ACC112 (cell line): Measurements from ENCODE around the gene USP36.

Experiments
- H2AFZ ChIP-seq: fragments of 200-600 bp; sonication (generic); one replicate; pipeline ENCODE4 v1.6.0; 2017; ENCODE audit warnings: antibody characterized with exemption, low read length; ENCODE audit not compliant: unreplicated experiment
- H3K27ac ChIP-seq: fragments of 200-600 bp; sonication (generic); 2 replicates; pipeline ENCODE4 v1.5.1; 2014; ENCODE audit warnings: low read depth, mild to moderate bottlenecking, antibody characterized with exemption, low read length, moderate library complexity
- H3K27me3 ChIP-seq: fragments of 200-600 bp; sonication (generic); 2 replicates; pipeline ENCODE4 v1.6.1; 2014; ENCODE audit warnings: mild to moderate bottlenecking, antibody characterized with exemption, low read length, moderate library complexity, mixed read lengths; ENCODE audit not compliant: insufficient read depth
- H3K36me3 ChIP-seq: fragments of 200-600 bp; sonication (generic); 2 replicates; pipeline ENCODE4 v1.6.1; 2016; ENCODE audit warnings: mild to moderate bottlenecking, antibody characterized with exemption, low read length, moderate library complexity, mixed read lengths; ENCODE audit not compliant: insufficient read depth
- H3K4me1 ChIP-seq: fragments of 200-600 bp; sonication (generic); one replicate; pipeline ENCODE4 v1.6.1; 2016; ENCODE audit warnings: low read length, mixed read lengths; ENCODE audit not compliant: insufficient read depth, unreplicated experiment, control insufficient read depth
- H3K4me3 ChIP-seq: fragments of 200-600 bp; sonication (generic); 2 replicates; pipeline ENCODE4 v1.5.1; 2014; ENCODE audit warnings: mild to moderate bottlenecking, low read depth, low read length
- H3K79me2 ChIP-seq: fragments of 200-600 bp; sonication (generic); one replicate; pipeline ENCODE4 v1.6.0; 2016; ENCODE audit warnings: low read length; ENCODE audit not compliant: control insufficient read depth, unreplicated experiment, insufficient read depth

Gene USP36

GRCh38 chr17:78790552-78790951, 50.1 kb downstream of the USP36 start:
- Histone ChIP-seq H3K27ac (no peak overlapping the region), H3K79me2 (no peaks in the 10 kb centered on the region), H3K4me3 (no peak overlapping the region), H3K36me3 (0 out of 2 replicates have a peak, but pooled peaks cover 4% of the 10 kb centered on the region), H3K4me1 (peaks cover 4% of the 10 kb centered on the region), H3K27me3 (no peaks in the 10 kb centered on the region), H2AFZ (no peak overlapping the region)

GRCh38 chr17:78789663-78790181, 50.9 kb downstream of the USP36 start:
- no peaks in the 10 kb centered on the region for H3K79me2 ChIP-seq
- H3K27me3 ChIP-seq = no peaks in the 10 kb centered on the region
- no peak overlapping the region for H3K4me3 ChIP-seq
- H3K27ac ChIP-seq = no peak overlapping the region
- peaks cover 4% of the 10 kb centered on the region for H3K4me1 ChIP-seq
- 0 out of 2 replicates have a peak, but pooled peaks cover 4% of the 10 kb centered on the region for H3K36me3 ChIP-seq
- H2AFZ ChIP-seq = no peak overlapping the region

GRCh38 chr17:78789149-78789662, 51.4 kb downstream of the USP36 start:
- Histone ChIP-seq H3K27me3 (no peaks in the 10 kb centered on the region), H2AFZ (no peak overlapping the region), H3K36me3 (0 out of 2 replicates have a peak, but pooled peaks cover 2% of the 10 kb centered on the region), H3K27ac (no peak overlapping the region), H3K4me1 (peaks cover 4% of the 10 kb centered on the region), H3K4me3 (no peak overlapping the region), H3K79me2 (no peaks in the 10 kb centered on the region)

GRCh38 chr17:78788451-78788850, 52.2 kb downstream of the USP36 start:
- Histone ChIP-seq H2AFZ (no peak overlapping the region), H3K4me1 (peaks cover 4% of the 10 kb centered on the region), H3K27me3 (no peaks in the 10 kb centered on the region)

GRCh38 chr17:78787444-78787843, 53.2 kb downstream of the USP36 start:
- H3K27me3 ChIP-seq = no peaks in the 10 kb centered on the region

More at GRCh38 chr17:78788451-78788850, 52.2 kb downstream of the USP36 start:
- Histone ChIP-seq H3K27ac (no peak overlapping the region), H3K79me2 (no peaks in the 10 kb centered on the region), H3K4me3 (no peak overlapping the region), H3K36me3 (no peaks in the 10 kb centered on the region)

GRCh38 chr17:78785663-78786057, 55.0 kb downstream of the USP36 start:
- Histone ChIP-seq H3K4me1 (no peaks in the 10 kb centered on the region), H3K27ac (no peak overlapping the region), H3K4me3 (no peak overlapping the region), H3K36me3 (no peaks in the 10 kb centered on the region), H3K27me3 (no peaks in the 10 kb centered on the region), H3K79me2 (peaks cover 4% of the 10 kb centered on the region), H2AFZ (no peak overlapping the region)

More at GRCh38 chr17:78787444-78787843, 53.2 kb downstream of the USP36 start:
- Histone ChIP-seq H3K4me3 (no peak overlapping the region), H2AFZ (no peak overlapping the region), H3K4me1 (peaks cover 4% of the 10 kb centered on the region), H3K27ac (no peak overlapping the region), H3K36me3 (no peaks in the 10 kb centered on the region), H3K79me2 (no peaks in the 10 kb centered on the region)

GRCh38 chr17:78785011-78785662, 55.5 kb downstream of the USP36 start:
- H3K4me1 ChIP-seq = no peaks in the 10 kb centered on the region
- H3K79me2 ChIP-seq = peaks cover 6% of the 10 kb centered on the region
- H3K4me3 ChIP-seq = no peak overlapping the region
- no peak overlapping the region for H3K27ac ChIP-seq
- no peaks in the 10 kb centered on the region for H3K27me3 ChIP-seq
- H3K36me3 ChIP-seq = no peaks in the 10 kb centered on the region
- H2AFZ ChIP-seq = no peak overlapping the region

- Histone ChIP-seq H3K27ac (no peak overlapping the region), H3K36me3 (no peaks in the 10 kb centered on the region)
These were observed 56.3 kb downstream of the USP36 start for GRCh38 chr17:78784352-78784751.

GRCh38 chr17:78783711-78784324, 56.8 kb downstream of the USP36 start:
- Histone ChIP-seq H3K4me1 (peaks cover 5% of the 10 kb centered on the region), H3K27ac (no peak overlapping the region), H3K27me3 (no peaks in the 10 kb centered on the region), H3K4me3 (no peak overlapping the region), H2AFZ (no peak overlapping the region), H3K36me3 (no peaks in the 10 kb centered on the region), H3K79me2 (peaks cover 15% of the 10 kb centered on the region)

More at GRCh38 chr17:78784352-78784751, 56.3 kb downstream of the USP36 start:
- Histone ChIP-seq H3K27me3 (no peaks in the 10 kb centered on the region), H3K4me1 (peaks cover 5% of the 10 kb centered on the region), H3K4me3 (no peak overlapping the region), H2AFZ (no peak overlapping the region), H3K79me2 (peaks cover 14% of the 10 kb centered on the region)

GRCh38 chr17:78781893-78782304, 58.7 kb downstream of the USP36 start, which contains the start of gene CYTH1:
CYTH1 (minus strand) TSS chr17:78782273; CDS start chr17:78782223, 50 bp downstream.
- H2AFZ ChIP-seq = peak within 1 kb of the TSS; percentile 57
- H3K4me3 ChIP-seq = peak within 1 kb of the TSS; percentile 84
- H3K79me2 ChIP-seq = peaks cover 23% of the 10 kb centered on the region
- peak within 1 kb of the TSS; percentile 58 for H3K27ac ChIP-seq
- H3K4me1 ChIP-seq = peaks cover 5% of the 10 kb centered on the region
- no peaks in the 10 kb centered on the region for H3K27me3 ChIP-seq
- no peaks in the 10 kb centered on the region for H3K36me3 ChIP-seq
